ENCODE results near the gene SLMAP.

Gene SLMAP

DNA sequence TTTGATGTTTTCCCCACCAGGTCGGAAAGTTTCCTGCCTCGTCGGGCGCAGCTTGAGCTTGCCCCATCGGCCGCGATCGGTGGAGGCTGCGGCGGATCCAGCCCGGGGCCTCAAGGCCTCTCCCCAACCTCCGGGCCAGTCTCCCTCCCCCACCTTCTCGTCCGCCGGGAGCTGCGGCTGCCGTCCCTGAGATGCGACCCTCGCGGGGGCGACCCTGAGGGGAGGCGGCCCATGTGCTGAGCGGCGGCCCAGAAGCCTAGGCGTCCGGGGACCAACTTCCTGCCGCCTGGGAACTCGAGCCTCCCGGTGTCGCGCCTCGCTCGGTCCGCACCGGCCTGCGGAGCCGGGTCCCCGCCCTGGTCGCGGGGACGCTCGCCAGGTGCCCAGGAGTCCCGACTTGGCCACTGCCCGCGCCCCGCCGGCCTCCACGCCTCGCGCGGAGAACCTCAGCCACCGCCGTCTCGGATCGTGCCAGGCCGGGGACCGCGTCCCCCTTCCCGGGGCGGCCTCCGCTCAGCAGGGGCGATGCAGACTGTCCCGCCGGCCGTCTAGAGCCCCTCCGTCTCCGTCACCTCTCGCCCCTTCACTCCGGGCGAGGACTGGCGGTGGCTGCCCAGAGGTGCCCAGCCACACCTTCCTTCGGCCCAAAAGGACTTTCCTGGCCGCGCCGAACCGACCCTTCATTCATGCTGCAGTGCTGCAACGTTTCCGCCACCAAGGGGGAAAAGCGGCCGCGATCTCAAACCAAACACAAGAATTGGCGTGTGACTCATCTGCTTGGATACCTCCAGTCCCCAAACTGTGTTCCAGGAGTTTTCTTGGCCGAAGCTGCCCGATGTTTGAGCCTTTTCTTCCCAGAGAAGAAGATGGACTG lies 656 bp downstream of the SLMAP start:
- TF ChIP-seq EP300 (IDR thresholded peaks at IDR 0.05; ENCODE audit: borderline replicate concordance) (no peak), ZBTB7A (IDR thresholded peaks at IDR 0.05; ENCODE audit: low read depth) (no peak; the same call in 1 of the 2 replicates), CREB1 (IDR thresholded peaks at IDR 0.05; ENCODE audit: low read depth) (no peak), RAD21 (IDR thresholded peaks at IDR 0.05; ENCODE audit: low read depth) (no peak), CEBPB (IDR thresholded peaks at IDR 0.05) (no peak), FOXM1 (IDR thresholded peaks at IDR 0.05; ENCODE audit: borderline replicate concordance, low read depth) (no peak)
- TF ChIP-seq, protein P1, sequence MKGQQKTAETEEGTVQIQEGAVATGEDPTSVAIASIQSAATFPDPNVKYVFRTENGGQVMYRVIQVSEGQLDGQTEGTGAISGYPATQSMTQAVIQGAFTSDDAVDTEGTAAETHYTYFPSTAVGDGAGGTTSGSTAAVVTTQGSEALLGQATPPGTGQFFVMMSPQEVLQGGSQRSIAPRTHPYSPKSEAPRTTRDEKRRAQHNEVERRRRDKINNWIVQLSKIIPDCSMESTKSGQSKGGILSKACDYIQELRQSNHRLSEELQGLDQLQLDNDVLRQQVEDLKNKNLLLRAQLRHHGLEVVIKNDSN (IDR thresholded peaks at IDR 0.05): no peak
- TF ChIP-seq, protein P2, sequence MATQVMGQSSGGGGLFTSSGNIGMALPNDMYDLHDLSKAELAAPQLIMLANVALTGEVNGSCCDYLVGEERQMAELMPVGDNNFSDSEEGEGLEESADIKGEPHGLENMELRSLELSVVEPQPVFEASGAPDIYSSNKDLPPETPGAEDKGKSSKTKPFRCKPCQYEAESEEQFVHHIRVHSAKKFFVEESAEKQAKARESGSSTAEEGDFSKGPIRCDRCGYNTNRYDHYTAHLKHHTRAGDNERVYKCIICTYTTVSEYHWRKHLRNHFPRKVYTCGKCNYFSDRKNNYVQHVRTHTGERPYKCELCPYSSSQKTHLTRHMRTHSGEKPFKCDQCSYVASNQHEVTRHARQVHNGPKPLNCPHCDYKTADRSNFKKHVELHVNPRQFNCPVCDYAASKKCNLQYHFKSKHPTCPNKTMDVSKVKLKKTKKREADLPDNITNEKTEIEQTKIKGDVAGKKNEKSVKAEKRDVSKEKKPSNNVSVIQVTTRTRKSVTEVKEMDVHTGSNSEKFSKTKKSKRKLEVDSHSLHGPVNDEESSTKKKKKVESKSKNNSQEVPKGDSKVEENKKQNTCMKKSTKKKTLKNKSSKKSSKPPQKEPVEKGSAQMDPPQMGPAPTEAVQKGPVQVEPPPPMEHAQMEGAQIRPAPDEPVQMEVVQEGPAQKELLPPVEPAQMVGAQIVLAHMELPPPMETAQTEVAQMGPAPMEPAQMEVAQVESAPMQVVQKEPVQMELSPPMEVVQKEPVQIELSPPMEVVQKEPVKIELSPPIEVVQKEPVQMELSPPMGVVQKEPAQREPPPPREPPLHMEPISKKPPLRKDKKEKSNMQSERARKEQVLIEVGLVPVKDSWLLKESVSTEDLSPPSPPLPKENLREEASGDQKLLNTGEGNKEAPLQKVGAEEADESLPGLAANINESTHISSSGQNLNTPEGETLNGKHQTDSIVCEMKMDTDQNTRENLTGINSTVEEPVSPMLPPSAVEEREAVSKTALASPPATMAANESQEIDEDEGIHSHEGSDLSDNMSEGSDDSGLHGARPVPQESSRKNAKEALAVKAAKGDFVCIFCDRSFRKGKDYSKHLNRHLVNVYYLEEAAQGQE (IDR thresholded peaks at IDR 0.05; ENCODE audit: low read depth): no peak

DNA sequence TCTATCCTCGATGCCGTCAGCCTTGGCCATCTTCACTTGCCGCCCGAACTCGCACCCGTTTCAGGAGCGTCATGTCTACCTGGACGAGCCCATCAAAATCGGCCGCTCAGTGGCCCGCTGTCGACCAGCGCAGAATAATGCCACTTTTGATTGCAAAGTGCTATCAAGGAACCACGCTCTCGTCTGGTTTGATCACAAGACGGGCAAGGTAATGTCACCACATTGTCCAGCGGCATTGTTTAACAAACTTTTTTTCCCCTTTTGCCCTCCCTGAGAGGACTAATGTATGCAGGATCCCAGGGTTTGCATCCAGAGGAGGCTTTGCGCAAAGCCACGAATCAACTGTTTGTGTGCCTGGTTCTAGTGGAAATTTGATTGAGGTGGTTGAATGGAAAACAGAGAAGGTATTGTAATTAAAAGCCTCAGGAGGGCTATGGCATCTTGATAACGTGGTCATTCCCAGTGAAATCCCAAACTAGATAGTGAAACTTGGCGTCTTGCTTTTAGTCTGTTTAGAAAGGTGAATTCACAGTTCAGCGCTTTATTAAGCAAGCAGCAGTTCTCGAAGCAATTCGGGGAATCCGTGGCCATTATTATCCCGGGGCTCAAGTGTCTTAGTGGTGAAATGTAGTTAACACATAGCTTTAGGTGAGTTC lies 1.7 kb downstream of the SLMAP start:
- TF ChIP-seq FOXM1 (IDR thresholded peaks at IDR 0.05; ENCODE audit: borderline replicate concordance, low read depth): no peak
- no peak for TF ChIP-seq ZBTB7A (IDR thresholded peaks at IDR 0.05; ENCODE audit: low read depth)
- no peak for TF ChIP-seq RAD21 (IDR thresholded peaks at IDR 0.05; ENCODE audit: low read depth)
- TF ChIP-seq NFIC (IDR thresholded peaks at IDR 0.05): no peak
- no peak for TF ChIP-seq CREB1 (IDR thresholded peaks at IDR 0.05; ENCODE audit: low read depth)
- TF ChIP-seq EP300 (IDR thresholded peaks at IDR 0.05; ENCODE audit: borderline replicate concordance): no peak
- no peak for TF ChIP-seq TCF12 (IDR thresholded peaks at IDR 0.05; ENCODE audit: low read depth)
- TF ChIP-seq TAF1 (IDR thresholded peaks at IDR 0.05; ENCODE audit: low read depth): no peak
- no peak for TF ChIP-seq EGR1 (IDR thresholded peaks at IDR 0.05)
- TF ChIP-seq, protein P1 (IDR thresholded peaks at IDR 0.05): no peak
- no peak for TF ChIP-seq CEBPB (IDR thresholded peaks at IDR 0.05)
- TF ChIP-seq, protein P3, sequence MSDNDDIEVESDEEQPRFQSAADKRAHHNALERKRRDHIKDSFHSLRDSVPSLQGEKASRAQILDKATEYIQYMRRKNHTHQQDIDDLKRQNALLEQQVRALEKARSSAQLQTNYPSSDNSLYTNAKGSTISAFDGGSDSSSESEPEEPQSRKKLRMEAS (IDR thresholded peaks at IDR 0.05): no peak
- TF ChIP-seq YY1 (IDR thresholded peaks at IDR 0.05; ENCODE audit: low read depth): no peak
- TF ChIP-seq, protein P2 (IDR thresholded peaks at IDR 0.05; ENCODE audit: low read depth): no peak
- TF ChIP-seq TEAD4 (IDR thresholded peaks at IDR 0.05): no peak

DNA sequence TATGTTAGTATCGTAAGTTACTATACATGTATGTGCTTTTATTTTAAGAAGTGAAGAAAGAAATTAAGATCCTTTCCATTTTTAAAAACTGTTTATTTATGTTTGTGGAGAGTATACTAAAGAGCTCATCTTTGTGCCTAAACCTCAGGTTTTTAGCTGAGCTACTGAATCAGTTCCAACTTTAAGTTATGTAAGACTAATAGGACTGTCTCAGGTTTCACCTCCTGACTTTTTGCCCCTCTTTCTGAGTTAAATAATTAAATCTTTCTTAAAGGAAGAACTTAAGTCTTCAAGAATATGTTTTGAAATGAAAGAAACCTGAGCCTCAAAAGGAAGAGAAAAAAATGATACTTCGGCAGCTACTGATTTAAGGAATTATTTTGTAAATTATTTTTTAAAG lies 2.6 kb downstream of the SLMAP start:
- TF ChIP-seq RAD21 (IDR thresholded peaks at IDR 0.05; ENCODE audit: low read depth) (no peak), CEBPB (IDR thresholded peaks at IDR 0.05) (no peak), YY1 (IDR thresholded peaks at IDR 0.05; ENCODE audit: low read depth) (no peak), ZBTB7A (IDR thresholded peaks at IDR 0.05; ENCODE audit: low read depth) (no peak), TCF12 (IDR thresholded peaks at IDR 0.05; ENCODE audit: low read depth) (no peak), CREB1 (IDR thresholded peaks at IDR 0.05; ENCODE audit: low read depth) (no peak), TEAD4 (IDR thresholded peaks at IDR 0.05) (no peak), EP300 (IDR thresholded peaks at IDR 0.05; ENCODE audit: borderline replicate concordance) (no peak)
- TF ChIP-seq, protein P1 (IDR thresholded peaks at IDR 0.05): no peak

DNA sequence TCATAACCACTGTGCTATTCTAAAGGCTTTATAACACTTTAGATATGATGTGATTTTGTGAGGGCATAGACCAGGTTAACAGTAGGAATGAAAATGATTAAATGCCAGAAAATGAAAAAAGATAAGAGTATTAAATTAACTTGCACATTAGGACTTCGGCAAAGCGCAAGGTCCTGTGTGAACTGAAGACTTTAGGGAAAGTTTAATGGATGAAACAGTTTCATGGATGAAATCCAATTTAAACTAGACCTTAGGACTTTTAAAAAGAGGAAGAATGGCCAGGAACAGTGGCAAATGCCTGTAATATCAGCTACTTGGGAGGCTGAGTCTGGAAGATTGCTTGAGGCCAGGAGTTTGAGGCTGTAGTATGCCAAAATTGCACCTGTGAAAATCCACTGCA lies 8.7 kb downstream of the SLMAP start:
- TF ChIP-seq YY1 (IDR thresholded peaks at IDR 0.05; ENCODE audit: low read depth): no peak
- no peak for TF ChIP-seq FOXM1 (IDR thresholded peaks at IDR 0.05; ENCODE audit: borderline replicate concordance, low read depth)
- TF ChIP-seq, protein P1 (IDR thresholded peaks at IDR 0.05): no peak
- no peak for TF ChIP-seq EP300 (IDR thresholded peaks at IDR 0.05; ENCODE audit: borderline replicate concordance)
- no peak for TF ChIP-seq NFIC (IDR thresholded peaks at IDR 0.05)
- TF ChIP-seq RAD21 (IDR thresholded peaks at IDR 0.05; ENCODE audit: low read depth): no peak
- TF ChIP-seq CREB1 (IDR thresholded peaks at IDR 0.05; ENCODE audit: low read depth): no peak
- TF ChIP-seq, protein P3 (IDR thresholded peaks at IDR 0.05): no peak
- TF ChIP-seq TEAD4 (IDR thresholded peaks at IDR 0.05): no peak
- no peak for TF ChIP-seq ZBTB7A (IDR thresholded peaks at IDR 0.05; ENCODE audit: low read depth)
